ENCODE results near the gene NLGN1.

NLGN1 gene

DNA sequence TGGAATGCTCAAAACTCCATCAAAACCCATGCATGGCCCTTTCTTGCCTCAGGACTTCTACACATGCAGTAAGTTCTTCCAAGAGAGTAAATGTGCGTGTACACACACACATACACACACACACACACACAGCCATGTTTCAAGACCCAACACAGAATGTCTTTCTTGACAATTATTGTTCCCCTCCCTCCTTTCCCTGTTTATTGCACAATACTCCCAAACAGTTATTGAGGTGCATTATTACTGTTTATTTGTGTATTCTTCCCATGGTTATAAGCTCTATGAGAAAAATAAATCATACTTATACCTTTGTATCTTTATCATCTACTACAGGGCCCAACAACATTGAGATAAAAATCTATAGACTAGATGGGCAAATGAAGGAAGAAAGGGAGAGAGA, 937.8 kb downstream of the NLGN1 start:
- no peak for DNase-seq (ENCODE audit: low read depth)

DNA sequence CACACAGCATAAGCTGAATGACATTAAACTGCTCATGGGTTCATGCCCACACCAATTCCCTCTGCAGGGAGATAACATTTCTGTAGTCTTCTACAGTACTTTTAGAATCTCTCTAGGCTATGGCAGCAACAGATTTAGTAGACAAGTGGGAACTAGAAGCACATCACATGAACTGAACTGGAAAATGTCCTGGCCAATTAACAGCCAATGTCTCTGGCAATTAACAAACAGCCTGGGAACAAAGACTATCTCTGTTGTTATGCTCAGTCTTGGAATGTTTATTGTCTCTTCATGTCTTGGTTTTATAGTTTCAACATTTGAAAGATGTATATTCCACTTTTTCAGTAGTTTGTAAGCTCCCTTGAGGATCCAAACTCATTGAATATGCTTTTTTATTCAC, 938.4 kb downstream of the NLGN1 start:
- no peak for DNase-seq (ENCODE audit: low read depth)
